Anterior cingulate cortex (tissue), 58 donors: ENCODE data around the gene GTF3C1.

Source experiments
- DNase-seq, 58 donors: peaks; one replicate each; lab custom pipeline; 2025; lab: John Stamatoyannopoulos, UW

The GTF3C1 gene

DNA sequence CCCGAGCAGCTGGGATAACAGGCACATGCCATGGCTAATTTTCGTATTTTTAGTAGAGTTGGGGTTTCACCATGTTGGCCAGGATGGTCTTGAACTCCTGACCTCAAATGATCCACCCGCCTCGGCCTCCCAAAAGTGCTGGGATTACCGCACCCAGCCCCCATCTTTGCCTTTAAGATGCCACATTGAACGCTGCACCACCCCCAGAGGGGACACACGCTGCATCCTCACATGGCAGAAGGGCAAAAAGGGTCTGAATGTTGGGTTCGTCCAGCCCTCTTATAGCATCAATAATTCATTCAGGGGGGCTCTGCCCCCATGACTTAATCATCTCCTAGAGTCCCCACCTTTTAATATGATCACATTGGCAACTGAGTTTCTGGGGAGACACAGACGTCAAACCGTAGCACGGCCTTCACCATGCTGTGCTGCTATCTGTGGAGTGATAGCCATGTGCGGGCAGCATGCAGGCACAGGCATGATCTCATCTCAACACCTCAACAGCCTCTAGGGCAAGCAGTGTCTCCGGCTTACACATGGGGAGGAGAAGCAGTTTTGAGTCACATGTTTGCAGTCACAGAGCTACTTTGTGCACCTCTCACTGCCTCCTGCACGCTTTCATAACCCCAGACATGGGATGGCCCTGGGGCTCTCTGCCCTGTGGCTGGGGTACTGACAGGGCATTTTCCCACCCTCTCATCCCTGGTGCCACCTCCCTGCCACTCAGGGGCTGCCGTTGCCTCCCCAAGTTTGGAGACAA lies 117.8 kb downstream of the GTF3C1 start:
- DNase-seq: no peak

DNA sequence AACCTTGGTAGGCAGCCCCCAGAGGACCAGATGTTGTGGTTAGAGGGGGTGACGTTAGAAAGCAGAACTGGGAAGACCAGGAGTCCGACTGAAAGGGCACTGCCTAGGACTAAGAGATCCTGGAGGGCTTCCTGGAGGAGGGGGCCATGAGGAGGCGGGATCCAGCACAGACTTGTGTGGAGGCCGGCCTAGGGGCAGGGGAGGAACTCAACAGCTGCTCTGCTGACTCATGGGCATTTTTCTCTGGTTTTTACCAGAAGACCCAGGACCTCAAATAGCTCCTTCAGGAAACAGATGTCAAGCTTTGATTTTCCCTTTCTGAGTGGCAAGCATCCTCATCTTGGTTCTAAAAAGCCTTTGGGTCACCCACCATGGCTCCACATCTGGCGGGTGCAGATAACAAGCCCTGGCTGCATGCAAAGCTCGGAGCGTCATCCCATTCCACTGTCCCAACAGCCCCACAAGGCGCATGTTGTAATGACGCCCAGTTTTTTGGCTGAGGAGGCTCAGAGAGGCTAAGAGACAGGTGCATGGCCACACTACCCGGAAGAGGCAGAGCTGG lies 118.7 kb downstream of the GTF3C1 start:
- no peak for DNase-seq

DNA sequence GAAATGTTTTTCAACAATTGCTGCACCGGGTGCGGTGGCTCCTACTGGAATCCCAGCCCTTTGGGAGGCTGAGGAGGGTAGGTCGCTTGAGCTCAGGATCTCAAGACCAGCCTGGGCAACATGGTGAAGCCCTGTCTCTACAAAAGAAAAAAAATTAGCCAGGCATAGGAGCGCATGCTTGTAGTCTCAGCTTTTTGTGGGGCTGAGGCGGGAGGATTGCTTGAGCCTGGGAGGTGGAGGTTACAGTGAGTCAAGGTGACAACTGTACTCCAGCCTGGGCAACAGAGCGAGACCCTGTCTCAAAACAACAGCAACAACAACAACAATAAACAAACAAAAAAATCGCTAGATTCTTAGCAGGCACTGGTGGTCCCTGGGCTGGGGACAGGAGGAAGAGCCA lies 119.2 kb downstream of the GTF3C1 start:
- DNase-seq: no peak

DNA sequence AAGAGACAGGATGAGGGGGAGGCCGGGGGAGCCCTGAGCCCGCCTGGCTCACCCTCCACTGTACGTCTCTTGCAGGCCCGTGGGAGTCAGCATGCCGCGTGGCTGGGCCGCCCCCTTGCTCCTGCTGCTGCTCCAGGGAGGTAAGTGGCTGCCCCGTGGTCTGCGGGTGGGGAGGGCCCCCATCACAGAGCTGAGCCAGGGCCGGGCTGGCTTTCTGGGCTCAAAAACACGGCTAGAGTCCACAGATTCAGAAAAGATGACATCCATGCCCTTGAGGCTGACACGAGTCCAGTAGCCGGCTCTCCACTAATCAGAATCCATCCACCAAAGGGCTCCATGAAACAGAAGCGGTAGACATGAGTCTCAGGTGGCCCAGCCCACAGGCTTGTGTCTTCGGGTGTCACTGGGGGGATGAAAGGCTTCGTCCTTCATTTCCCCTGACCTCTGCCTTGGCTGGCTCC lies 119.7 kb downstream of the GTF3C1 start:
- no peak for DNase-seq

DNA sequence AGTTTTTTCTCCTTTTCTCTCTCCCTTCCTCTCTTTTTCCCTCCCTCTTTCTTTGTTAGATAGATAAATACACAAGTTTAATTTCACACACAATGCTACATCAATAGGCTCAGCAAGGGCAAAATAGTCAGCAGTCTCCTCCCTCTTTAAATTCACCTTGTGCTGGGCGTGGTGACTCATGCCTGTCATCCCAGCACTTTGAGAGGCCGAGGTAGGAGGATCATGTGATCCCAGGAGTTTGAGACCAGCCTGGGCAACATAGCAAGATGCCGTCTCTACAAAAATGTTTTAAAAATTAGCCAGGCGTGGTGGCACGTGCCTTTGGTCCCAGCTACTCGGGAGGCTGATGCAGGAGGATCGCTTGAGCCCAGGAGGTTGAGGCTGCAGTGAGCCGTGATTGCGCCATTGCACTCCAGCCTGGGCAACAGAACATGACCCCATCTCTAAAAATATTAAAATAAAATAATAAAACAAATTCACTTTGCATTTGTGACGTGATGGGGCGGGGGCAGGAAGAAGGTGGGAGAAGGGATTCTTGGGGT lies 120.3 kb downstream of the GTF3C1 start:
- DNase-seq: no peak

DNA sequence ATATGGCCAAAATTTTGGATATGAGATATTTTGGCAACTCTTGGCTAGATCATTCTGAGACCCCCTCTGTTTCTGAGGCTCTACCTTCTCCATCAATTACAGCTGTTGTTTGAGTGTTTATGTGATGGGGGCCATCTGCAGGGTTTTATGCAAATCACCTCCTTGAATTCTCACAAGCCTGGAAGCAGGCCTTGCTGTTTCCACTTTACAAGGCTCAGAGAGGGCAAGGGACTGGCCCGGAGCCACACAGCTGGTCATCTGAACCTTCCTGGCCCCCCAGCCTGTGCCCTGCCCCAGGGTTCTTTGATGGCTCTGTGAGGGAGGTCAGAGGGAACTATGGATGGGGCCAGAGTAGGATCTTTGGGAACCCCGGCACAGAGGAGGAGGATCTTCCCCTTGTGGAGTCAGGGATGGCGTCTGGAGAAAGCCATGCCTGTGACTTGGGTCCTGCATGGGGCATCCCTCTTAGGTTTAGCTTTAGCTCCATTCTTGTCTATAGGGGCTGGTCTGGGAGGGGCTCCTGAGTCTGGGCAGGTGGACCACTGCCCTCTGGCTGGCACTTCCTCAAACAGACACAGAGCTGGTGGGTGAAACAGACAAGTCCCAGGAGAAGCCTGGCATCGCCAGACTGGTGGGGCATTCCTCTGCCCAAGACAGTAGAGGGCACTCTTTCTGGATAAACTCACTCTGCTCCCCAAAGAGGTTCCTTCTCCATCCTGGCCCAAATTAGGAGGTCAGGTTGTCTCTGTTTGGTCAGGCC lies 121.5 kb downstream of the GTF3C1 start:
- no peak for DNase-seq

DNA sequence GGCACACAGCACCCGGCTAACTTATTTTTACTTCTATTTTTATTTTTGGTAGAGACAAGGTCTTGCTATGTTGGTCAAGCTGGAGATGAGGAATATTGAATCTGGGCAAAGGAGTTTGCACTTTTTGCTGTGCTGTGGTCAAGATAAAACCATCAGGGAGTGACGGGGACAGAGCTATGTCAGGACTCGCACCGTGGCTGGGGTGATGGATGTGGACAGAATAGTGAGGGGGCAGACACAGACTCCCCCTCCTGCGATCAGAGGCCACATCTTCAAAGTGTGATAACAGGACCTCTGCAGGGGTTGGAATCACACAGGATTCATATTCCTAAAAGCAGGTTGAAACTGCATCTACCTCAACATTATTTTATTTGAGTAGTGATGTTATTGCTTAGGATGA lies 122.2 kb downstream of the GTF3C1 start:
- no peak for DNase-seq

DNA sequence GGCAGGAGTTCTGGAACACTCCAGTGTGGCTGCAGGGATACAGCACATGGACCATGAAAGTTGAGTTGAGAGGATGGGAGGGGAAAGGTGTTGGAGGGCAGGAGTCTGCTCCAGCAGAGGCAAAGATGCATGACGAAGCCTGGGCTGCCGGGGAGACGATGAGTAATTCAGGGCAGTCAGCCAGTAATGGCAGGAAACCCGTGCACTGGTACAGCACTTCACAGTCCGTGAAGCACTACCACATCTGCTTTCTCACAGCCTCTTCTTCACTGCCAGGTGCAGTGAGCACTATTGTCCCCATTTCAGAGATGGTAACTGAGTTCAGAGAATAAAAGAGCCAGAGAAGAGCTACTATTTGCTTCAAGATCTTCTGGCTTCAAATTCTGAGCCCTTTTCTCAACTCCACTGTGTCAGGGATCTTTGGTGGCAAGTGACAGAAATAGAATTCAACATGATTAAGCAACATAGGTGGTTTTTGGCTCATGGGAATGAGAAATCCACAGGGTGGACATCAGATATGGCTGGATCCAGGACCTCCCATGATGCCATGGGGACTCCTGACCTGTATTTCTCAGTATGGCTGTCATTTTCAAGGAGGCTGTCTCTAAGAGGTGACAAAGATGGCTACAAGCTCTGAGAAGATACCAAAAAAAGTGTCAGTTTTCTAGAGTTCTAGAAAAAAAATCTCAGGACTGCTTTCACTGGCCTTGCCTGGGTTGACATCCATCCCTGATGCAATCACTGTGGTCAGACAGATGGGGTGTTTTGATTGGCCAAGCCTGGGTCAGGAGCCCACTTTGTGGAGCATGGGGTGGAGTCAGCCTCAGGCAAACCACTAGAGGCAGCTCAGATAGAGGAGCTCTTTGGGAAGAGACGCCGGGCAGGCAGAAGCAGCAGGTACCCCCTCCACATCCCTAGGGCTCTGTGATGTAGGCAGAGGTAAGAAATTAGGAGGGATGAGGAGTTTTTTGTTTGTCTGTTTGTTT lies 123.0 kb downstream of the GTF3C1 start:
- DNase-seq: peak in 3 of 58 donors; percentile 8 to 26 (median 14)

DNA sequence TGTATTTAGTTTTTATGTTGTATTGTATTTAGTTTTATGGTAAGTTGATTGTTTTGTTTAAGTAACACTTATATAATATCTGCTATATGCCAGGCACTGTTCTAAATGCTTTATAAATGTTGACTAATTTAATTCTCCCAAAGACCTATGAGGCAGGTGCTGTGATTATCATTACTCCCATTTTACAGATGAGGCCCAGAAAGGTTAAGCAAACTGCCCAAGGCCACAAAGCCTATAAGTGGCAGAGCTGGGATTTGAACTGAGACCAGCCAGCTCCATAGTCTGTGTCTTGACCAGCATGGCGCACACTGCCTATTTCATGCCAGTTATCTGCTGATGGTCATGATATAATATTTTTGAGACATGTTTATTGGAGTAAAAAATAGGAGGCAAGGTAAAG lies 123.8 kb downstream of the GTF3C1 start:
- no peak for DNase-seq

DNA sequence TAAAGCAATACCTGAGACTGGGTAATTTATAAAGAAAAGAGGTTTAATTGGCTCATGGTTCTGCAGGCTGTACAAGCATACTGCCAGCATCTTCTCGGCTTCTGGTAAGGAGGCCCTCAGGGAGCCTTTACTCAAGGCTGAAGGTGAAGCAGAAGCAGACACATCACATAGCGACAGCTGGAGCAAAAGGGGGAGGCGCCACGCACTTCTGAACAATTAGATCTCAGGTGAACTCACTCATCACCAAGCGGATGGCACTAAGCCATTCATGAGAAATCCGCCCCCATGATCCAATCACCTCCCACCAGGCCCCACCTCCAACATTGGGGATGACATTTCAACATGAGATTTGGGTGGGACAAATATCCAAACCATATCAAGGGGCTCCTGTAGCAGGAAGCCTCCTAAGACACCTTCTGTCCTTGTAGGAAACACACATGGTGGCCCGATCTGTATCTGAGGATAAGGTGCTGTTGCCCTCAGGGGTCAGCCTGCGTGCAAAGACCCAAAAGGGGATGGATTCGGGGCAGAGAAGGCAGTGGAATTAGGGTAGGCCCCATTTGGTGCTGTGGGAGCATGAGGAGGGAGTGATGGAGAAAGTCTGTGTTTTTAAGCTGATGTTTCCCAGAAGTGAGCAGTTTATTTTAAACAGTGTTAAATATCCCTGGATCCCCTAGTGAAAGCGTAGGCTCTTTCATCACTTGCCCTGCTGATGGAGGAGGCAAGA lies 124.8 kb downstream of the GTF3C1 start:
- DNase-seq: no peak

DNA sequence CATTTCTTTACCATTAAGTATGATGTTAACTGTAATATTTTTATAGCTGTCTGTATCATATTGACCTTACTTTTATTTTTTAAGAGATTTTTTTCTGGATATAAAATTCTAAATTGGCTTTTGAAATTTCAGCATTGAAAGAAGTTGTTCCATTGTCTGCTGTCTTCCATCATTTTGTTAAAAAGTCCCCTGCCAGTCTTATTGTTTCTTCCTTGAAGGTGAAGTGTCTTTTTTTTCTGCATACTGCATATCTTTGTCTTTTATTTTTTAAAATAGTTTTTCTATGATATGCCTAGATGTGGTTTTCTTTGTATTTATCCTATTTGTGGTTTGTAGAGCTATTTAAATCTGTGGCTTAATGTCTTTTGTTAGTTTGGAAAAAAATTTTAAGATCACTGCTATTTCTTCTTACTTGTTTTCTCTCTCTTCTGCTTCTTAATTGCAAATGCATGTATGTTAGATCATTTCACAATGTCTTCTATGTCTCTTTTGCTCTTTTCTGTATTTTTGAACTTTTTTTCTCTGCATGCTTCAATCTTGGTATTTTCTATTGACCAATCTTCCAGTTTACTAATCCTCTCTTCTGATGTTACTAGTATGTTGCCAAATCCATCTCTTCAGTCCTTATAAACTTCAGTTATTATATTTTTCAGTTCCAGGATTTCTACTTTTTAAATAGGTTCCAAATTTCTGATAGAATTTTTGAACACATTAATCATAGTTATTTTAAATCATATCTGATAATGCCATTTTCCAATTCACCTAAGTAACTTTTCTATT lies 127.6 kb downstream of the GTF3C1 start:
- no peak for DNase-seq

DNA sequence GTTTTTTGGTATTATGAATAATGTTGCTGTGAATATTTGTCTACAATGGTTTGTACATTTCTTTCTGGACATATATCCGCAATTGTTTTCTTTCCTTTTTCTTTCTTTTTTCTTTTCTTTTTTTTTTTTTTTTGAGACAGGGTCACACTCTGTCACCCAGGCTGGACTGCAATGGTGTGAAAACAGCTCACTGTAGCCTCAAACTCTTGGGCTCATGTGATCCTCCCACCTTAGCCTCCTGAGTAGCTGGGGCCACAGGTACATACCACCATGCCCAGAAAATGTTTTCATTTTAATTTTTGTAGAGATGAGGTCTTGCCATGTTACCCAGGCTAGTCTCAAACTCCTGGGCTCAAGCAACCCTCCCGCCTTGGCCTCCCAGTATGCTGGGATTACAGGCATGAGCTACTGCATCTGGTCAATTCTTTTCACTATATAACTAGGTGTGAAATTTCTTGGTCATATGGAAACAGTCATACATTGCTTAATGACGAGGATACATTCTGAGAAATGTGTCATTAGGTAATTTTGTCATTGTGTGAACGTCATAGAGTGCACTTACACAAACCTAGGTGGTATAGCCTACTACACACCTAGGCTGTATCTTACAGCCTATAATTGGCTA lies 132.6 kb downstream of the GTF3C1 start:
- DNase-seq: no peak

DNA sequence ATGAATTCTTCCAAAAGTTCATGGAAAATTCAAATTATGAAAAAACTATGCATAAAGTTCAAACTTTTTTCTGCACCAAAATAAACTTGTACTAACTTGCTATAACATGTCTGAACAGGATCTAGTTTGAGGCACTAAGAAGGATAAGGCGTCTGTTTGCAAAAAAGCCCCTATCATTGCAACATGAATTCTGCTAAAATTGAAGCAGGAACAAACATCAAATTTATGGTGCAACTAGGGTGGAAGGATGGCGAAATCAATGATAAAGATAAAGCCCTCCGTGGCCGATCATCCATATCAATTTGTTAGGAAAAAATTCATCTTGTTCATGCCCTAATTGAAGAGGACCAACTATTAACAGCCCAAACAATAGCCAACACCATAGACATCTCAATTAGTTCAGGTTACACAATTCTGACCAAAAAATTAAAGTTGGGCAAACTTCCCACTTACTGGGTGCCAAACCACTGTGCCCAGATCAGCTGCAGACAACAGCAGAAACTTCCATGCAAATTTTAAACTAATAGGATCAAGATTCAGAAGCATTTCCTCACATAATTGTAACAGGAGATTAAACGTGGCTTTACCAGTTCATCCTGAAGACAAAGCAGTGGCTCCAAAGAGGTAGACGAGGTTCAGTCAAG lies 134.8 kb downstream of the GTF3C1 start:
- DNase-seq: no peak

DNA sequence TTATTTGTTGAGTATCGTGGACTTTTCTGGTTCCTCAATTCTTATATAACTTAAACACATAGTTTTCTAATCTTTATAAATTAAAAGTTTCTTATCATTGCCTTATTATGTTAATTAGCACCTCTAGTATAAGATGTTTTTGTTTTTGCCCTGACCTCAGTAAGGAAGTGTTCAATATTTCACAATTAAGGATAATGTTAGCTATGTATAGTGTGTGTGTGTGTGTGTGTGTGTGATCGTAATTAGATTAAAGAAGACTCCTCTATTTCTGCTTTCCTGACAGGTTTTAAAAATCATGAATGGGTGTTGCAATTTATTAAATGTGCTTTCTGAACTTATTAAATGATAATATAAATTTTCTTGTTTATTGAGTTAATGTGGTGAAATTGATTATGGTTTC lies 135.8 kb downstream of the GTF3C1 start:
- no peak for DNase-seq

DNA sequence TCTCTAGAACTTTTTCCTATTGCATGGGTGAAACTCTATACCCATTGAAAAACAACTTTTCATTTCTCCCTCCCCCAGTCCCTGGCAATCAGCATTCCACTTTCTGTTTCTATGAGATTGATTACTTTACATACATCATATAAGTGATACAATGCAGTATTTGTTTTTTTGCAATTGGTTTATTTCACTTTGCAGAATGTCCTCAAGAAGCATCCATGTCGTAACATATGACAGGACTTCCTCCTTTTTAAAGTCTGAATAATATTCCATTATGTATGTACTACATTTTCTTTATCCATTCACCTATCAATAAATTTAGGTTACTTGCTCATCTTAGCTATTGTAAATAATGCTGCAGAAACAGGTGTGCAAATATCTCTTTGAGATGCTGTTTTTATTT lies 139.0 kb downstream of the GTF3C1 start:
- DNase-seq: no peak
